Glomerular endothelial cell (primary cell): ENCODE data around the gene PRR30. TPM values are rescaled to one million over a fixed set of nuclear protein-coding genes. Genes with fewer than 3 reads are reported as not detected.

Experiments
- DNase-seq: peaks from one replicate; pipeline ENCODE4 v3.0.0-alpha.2; 2011; ENCODE audit warnings: low read depth, low spot score; ENCODE audit errors: extremely low read depth
- total RNA-seq: library from RNA; depleted of rRNA; stranded (reverse); fragments of >200 nt; gene quantifications from 2 replicates; pipeline ENCODE4 v1.2.3, GENCODE V29; 2015

The PRR30 gene
- total RNA-seq, 1 donor from 2014 or later = not detected

- DNase-seq = no peak
Measured at GRCh38 chr2:27155069-27155520, 15.9 kb upstream of the PRR30 start.

DNA sequence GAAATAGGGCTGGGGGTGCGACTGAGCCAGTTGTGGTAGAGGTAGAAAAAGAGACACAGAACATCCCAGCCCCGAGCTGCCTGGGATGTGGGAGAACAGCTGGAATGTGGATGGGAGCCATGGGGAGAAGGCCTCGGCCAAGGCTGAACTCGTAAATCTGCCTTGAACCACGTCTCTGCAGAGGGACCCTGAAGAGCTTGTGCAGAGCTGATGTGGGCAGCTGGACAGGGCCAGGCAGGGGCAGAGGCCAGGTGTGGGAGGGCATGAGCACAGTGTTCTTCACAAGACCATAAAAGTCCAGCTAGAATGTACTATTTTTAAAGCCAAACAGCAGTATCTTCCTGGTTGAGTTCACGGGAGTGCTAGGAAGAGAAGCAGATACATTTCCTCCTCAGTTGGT lies 15.3 kb upstream of the PRR30 start:
- no peak for DNase-seq

GRCh38 chr2:27152796-27153464 lies 13.7 kb upstream of the PRR30 start:
- no peak for DNase-seq

GRCh38 chr2:27152102-27152795 lies 13.0 kb upstream of the PRR30 start:
- no peak for DNase-seq

DNA sequence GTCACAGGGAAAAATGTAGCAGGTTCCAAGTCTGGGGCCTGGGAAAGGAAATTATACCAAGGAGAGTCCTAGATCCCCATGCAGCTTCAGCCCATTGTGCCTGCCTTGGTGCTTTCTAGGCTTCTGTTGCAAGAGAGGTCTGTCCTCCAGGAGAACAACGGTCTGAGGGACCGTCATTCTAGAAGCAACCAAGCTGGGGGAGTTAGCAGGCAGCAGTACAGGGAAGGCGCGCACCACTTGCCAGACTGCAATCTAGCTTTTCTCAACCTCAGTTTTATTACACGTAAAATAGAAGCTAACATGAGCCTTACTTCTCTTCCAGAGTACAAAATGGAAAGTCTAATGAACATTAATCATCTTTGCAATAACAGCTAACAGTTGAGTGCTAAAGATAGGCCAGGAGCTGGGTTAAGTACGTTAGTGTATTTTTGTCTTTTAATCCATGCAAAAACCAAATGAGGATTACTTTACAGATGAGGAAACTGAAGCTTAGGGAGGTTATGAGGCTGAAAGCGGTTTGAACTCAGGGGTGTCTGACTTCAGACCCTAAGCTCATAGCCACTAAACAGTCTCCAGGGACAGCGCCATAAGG lies 11.5 kb upstream of the PRR30 start:
- DNase-seq = no peak

GRCh38 chr2:27149570-27150405 lies 10.6 kb upstream of the PRR30 start:
- DNase-seq = no peak

- DNase-seq = no peak
Measured at GRCh38 chr2:27148801-27149439, 9.7 kb upstream of the PRR30 start, which contains the start of gene TCF23. TCF23 (plus strand) TSS chr2:27149004; CDS start chr2:27149134, 130 bp downstream.

GRCh38 chr2:27147935-27148334 lies 8.7 kb upstream of the PRR30 start:
- DNase-seq = no peak

DNA sequence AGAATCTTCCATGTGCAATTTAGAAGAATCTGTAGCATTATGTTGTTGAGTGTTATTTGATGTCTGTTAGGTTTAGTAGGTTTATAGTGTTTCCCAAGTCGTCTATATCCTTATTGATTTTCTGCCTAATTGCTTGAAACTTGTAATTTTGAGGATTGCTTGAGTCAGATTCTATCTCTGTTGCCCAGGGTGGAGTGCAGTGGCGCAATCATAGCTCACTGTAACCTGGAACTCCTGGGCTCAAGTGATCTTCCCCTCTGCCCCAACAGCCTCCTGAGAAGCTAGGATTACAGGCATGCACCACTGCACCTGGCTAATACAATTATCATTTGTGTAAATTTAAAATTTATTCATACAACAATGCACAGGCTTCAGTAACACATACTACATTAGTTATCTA lies 6.5 kb upstream of the PRR30 start:
- no peak for DNase-seq

GRCh38 chr2:27143285-27143684 lies 4.1 kb upstream of the PRR30 start:
- no peak for DNase-seq

- DNase-seq = no peak
Measured at GRCh38 chr2:27138111-27138510, 1.1 kb downstream of the PRR30 start.

DNA sequence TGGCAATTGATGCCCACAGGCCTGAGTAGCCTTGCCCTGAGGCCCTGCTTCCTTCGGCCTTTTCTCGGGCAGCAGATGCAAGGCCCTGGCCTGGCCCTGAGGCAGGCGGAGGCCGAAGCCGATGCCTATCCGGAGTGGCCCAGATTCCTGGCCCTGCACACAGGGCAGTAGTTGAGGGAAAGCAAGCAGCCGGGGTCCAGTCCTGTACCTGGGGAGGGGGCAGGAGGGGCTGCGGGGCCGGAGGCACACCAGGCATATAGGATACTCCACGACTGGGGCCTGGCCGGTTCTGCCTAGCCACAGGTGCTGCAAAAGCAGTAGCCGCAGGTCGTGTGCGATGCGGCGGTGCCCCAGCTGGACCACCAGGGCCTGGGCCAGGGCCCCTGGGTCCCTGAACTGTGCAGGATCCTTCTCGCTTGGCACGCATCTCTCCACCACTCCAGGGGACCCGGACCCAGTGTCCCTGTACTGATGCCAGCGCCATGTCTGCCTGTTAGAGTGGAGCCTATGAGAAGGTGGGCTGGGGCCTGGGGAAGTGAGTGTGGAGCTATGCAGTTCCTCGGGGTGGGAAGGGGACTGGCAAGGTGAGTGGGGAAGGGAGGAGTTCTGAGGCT lies 1.8 kb downstream of the PRR30 start:
- DNase-seq = no peak

- DNase-seq = no peak
Measured at GRCh38 chr2:27136751-27137150, 2.5 kb downstream of the PRR30 start.

- DNase-seq = no peak
Measured at GRCh38 chr2:27135478-27135955, 3.7 kb downstream of the PRR30 start.

- DNase-seq = peak; percentile 45
Measured at GRCh38 chr2:27134781-27135477, 4.3 kb downstream of the PRR30 start.

GRCh38 chr2:27133905-27134780 lies 5.1 kb downstream of the PRR30 start, which contains the start of gene PREB:
PREB (minus strand) TSS chr2:27134636; CDS start chr2:27134421, 215 bp downstream.
- DNase-seq = no peak

GRCh38 chr2:27133195-27133875 lies 5.9 kb downstream of the PRR30 start:
- DNase-seq = no peak

DNA sequence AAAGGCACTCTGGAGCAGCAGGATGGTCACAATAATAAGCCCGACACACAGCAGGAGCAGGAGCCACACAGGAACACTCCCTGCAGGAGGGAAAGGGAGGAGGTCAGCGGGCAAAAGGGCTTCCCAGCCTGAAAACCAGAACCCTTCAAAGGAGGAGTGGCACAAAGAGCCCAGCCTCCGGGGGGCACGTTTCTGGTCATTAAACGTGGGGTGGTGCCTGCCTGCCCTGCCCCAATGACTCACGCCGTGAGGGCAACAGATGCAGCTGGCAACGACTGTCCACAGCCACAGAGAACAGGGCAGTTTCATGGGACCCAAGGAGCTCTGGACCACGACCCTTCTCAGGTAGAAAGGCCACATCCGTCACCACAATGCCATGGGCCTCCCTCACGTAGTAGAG lies 7.8 kb downstream of the PRR30 start:
- DNase-seq = no peak
